IMR-90 (cell line): ENCODE data around the gene CDKN2B-AS1. TPM values are rescaled to one million over a fixed set of nuclear protein-coding genes. Genes with fewer than 3 reads are reported as not detected.

Source experiments
- ATAC-seq: fragments of 200-7000 bp; cut with Tn5 transposase; 2 replicates; pipeline ENCODE4 v1.9.1; 2020; ENCODE audit warnings: low read depth, mild to moderate bottlenecking, moderate library complexity
- BruUV-seq: library from RNA; stranded (reverse); fragments of 400-500 nt; replicated peaks from 2 replicates; lab custom pipeline; 2021; lab: Mats Ljungman, UMichigan
- CTCF ChIA-PET: fragments of 300-600 bp; formaldehyde crosslinking; extraction: SDS; loops from one replicate; lab custom pipeline; 2021; ENCODE audit warnings: antibody characterized with exemption; lab: Yijun Ruan, JAX
- POLR2A ChIA-PET: fragments of 300-600 bp; sonication (Branson Sonifier 250); formaldehyde crosslinking; loops from one replicate; lab custom pipeline; 2022; ENCODE audit warnings: antibody characterized with exemption; ENCODE audit not compliant: unreplicated experiment; lab: Charles Lee
- DNase-seq: peaks from one replicate; pipeline ENCODE4 v3.0.0; 2013
- H2AFZ ChIP-seq: replicated peaks from 2 replicates; pipeline ENCODE3; 2013; ENCODE audit warnings: low read length, mild to moderate bottlenecking; ENCODE audit not compliant: poor library complexity
- H2AK5ac ChIP-seq: 2 replicates; pipeline ENCODE4 v1.6.1; 2013; ENCODE audit warnings: low read depth, low read length, inconsistent platforms
- H2AK9ac ChIP-seq: replicated peaks from 2 replicates; pipeline ENCODE3; 2013; ENCODE audit warnings: mild to moderate bottlenecking, low read depth, low read length, moderate library complexity; ENCODE audit not compliant: poor library complexity
- H2BK120ac ChIP-seq: 2 replicates; pipeline ENCODE4 v1.6.1; 2013; ENCODE audit warnings: low read depth, low read length, inconsistent platforms
- H2BK15ac ChIP-seq: 3 replicates; pipeline ENCODE4 v1.6.1; 2013; ENCODE audit warnings: low read depth, low read length, inconsistent platforms
- H2BK20ac ChIP-seq: 2 replicates; pipeline ENCODE4 v1.6.1; 2013; ENCODE audit warnings: low read depth, mild to moderate bottlenecking, inconsistent platforms, low read length, moderate library complexity
- H2BK5ac ChIP-seq: 2 replicates; pipeline ENCODE4 v1.6.1; 2013; ENCODE audit warnings: mild to moderate bottlenecking, low read depth, low read length, inconsistent platforms; ENCODE audit not compliant: poor library complexity, severe bottlenecking
- H3K14ac ChIP-seq: replicated peaks from 2 replicates; pipeline ENCODE4 v1.6.1; 2013; ENCODE audit warnings: low read depth, low read length, inconsistent platforms
- H3K18ac ChIP-seq: 2 replicates; pipeline ENCODE4 v1.6.1; 2013; ENCODE audit warnings: low read depth, low read length, control low read depth
- H3K23ac ChIP-seq: 2 replicates; pipeline ENCODE4 v1.6.1; 2013; ENCODE audit warnings: low read depth, low read length, inconsistent platforms
- H3K27ac ChIP-seq: 2 replicates; pipeline ENCODE4 v1.5.1; 2013; ENCODE audit warnings: mild to moderate bottlenecking, control low read depth, low read length; ENCODE audit not compliant: insufficient read depth
- H3K27me3 ChIP-seq: 2 replicates; pipeline ENCODE4 v1.6.1; 2013; ENCODE audit warnings: low read length; ENCODE audit not compliant: control insufficient read depth, insufficient read depth
- H3K36me3 ChIP-seq: 2 replicates; pipeline ENCODE4 v1.6.1; 2013; ENCODE audit warnings: low read length, mixed read lengths; ENCODE audit not compliant: control insufficient read depth, insufficient read depth
- H3K4ac ChIP-seq: 2 replicates; pipeline ENCODE4 v1.6.1; 2013; ENCODE audit warnings: low read depth, low read length, inconsistent platforms
- H3K4me1 ChIP-seq: 2 replicates; pipeline ENCODE4 v1.6.1; 2013; ENCODE audit warnings: low read length, mixed read lengths; ENCODE audit not compliant: control insufficient read depth, insufficient read depth
- H3K4me2 ChIP-seq: 2 replicates; pipeline ENCODE4 v1.6.1; 2013; ENCODE audit warnings: low read depth, mild to moderate bottlenecking, control low read depth, low read length, moderate library complexity
- H3K4me3 ChIP-seq: 2 replicates; pipeline ENCODE4 v1.5.1; 2013; ENCODE audit warnings: low read depth, mild to moderate bottlenecking, control low read depth, low read length, moderate library complexity; ENCODE audit not compliant: insufficient read depth
- H3K56ac ChIP-seq: 2 replicates; pipeline ENCODE4 v1.6.1; 2013; ENCODE audit warnings: low read length, inconsistent platforms; ENCODE audit not compliant: insufficient read depth; ENCODE audit errors: extremely low read depth
- H3K79me1 ChIP-seq, 2 experiments: 2 replicates each; pipeline ENCODE4 v1.6.1; 2013; ENCODE audit warnings: low read length in 2 of 2, inconsistent platforms in 1 of 2, low read depth in 1 of 2
- H3K9ac ChIP-seq: 2 replicates; pipeline ENCODE4 v1.6.1; 2013; ENCODE audit warnings: low read depth, low read length, control low read depth
- H3K9me1 ChIP-seq: 2 replicates; pipeline ENCODE4 v1.6.1; 2013; ENCODE audit warnings: low read length, inconsistent platforms; ENCODE audit not compliant: insufficient read depth
- H3K9me3 ChIP-seq: 2 replicates; pipeline ENCODE4 v1.6.1; 2013; ENCODE audit warnings: low read length; ENCODE audit not compliant: control insufficient read depth, insufficient read depth
- H4K20me1 ChIP-seq: 2 replicates; pipeline ENCODE4 v1.6.1; 2013; ENCODE audit warnings: low read length, inconsistent platforms; ENCODE audit not compliant: insufficient read depth
- H4K5ac ChIP-seq: 2 replicates; pipeline ENCODE4 v1.6.1; 2013; ENCODE audit warnings: mild to moderate bottlenecking, low read depth, low read length, control low read depth
- H4K8ac ChIP-seq, 2 experiments: 2 replicates each; pipeline ENCODE4 v1.6.1; 2013; ENCODE audit warnings: low read depth in 2 of 2, low read length in 2 of 2, control low read depth in 1 of 2, inconsistent platforms in 1 of 2
- H4K91ac ChIP-seq: 2 replicates; pipeline ENCODE4 v1.6.1; 2013; ENCODE audit warnings: low read depth, low read length, inconsistent platforms; ENCODE audit not compliant: insufficient read depth
- CHD1 ChIP-seq: IDR thresholded peaks from 2 replicates; pipeline ENCODE4 v1.6.1; 2012; ENCODE audit warnings: low read depth, low read length, improper control_type of control experiment
- FOS ChIP-seq: fragments of 150-350 bp; IDR thresholded peaks from 2 replicates; pipeline ENCODE4 v1.6.1; 2016; ENCODE audit warnings: low read depth, low read length
- MAZ ChIP-seq: IDR thresholded peaks from 2 replicates; pipeline ENCODE4 v1.6.1; 2012; ENCODE audit warnings: low read depth, mild to moderate bottlenecking, low read length, improper control_type of control experiment, moderate library complexity, borderline replicate concordance
- MXI1 ChIP-seq: IDR thresholded peaks from 2 replicates; pipeline ENCODE4 v1.6.1; 2012; ENCODE audit warnings: low read depth, mild to moderate bottlenecking, low read length, moderate library complexity, borderline replicate concordance
- NFE2L2 ChIP-seq: fragments of 150-350 bp; IDR thresholded peaks from 2 replicates; pipeline ENCODE4 v1.6.1; 2016; ENCODE audit warnings: low read depth, mild to moderate bottlenecking, low read length
- POLR2A ChIP-seq: IDR thresholded peaks from 2 replicates; pipeline ENCODE4 v1.6.1; 2012; ENCODE audit warnings: mild to moderate bottlenecking, low read depth, low read length
- RAD21 ChIP-seq: IDR thresholded peaks from 2 replicates; pipeline ENCODE4 v1.6.1; 2012; ENCODE audit warnings: low read length, improper control_type of control experiment
- RCOR1 ChIP-seq: IDR thresholded peaks from 2 replicates; pipeline ENCODE4 v1.6.1; 2012; ENCODE audit warnings: mild to moderate bottlenecking, low read length, improper control_type of control experiment; ENCODE audit not compliant: insufficient replicate concordance
- RFX5 ChIP-seq: IDR thresholded peaks from 2 replicates; pipeline ENCODE4 v1.8.0; 2012; ENCODE audit warnings: low read depth, mild to moderate bottlenecking, low read length, moderate library complexity
- SMC3 ChIP-seq: fragments of 150-350 bp; IDR thresholded peaks from 2 replicates; pipeline ENCODE4 v1.6.1; 2016; ENCODE audit warnings: low read depth, mild to moderate bottlenecking, antibody characterized with exemption, low read length, moderate library complexity
- WGBS, 2 experiments: methylation state at CpG; one replicate each; pipeline versions ENCODE4 v1.1.5 to v1.1.7; 2013; ENCODE audit warnings: missing lambda C conversion rate in 2 of 2; ENCODE audit not compliant: insufficient read length in 1 of 2; ENCODE audit errors: extremely low coverage in 2 of 2; 5-methylcytosine and 5-hydroxymethylcytosine counted together
- dilution Hi-C: fragments of 300-500 bp; cut with HindIII; formaldehyde crosslinking; loops from one replicate; pipeline ENCODE4 v1.14.3; 2018; ENCODE audit warnings: low sequenced_read_pairs; ENCODE audit not compliant: unreplicated experiment
- in situ Hi-C: fragments of 300-500 bp; cut with MboI; formaldehyde crosslinking; loops from 3 replicates; pipeline ENCODE4 v1.14.3; 2019; ENCODE audit warnings: low sequenced_read_pairs, inconsistent platforms, mixed read lengths
- intact Hi-C: fragments of 100-400 bp; cut with micrococcal nuclease; formaldehyde crosslinking; loops from 2 replicates; pipeline ENCODE4 v1.10.0; 2022
- polyA plus RNA-seq, 3 experiments: library from polyadenylated mRNA; depleted of rRNA; stranded (reverse); fragments of >200 nt; gene quantifications; 2 replicates each; pipeline ENCODE4 v1.2.3, GENCODE V29; 2012; ENCODE audit warnings: low replicate concordance in 1 of 3
- total RNA-seq: library from RNA; depleted of rRNA; stranded (reverse); fragments of >200 nt; gene quantifications from 2 replicates; pipeline ENCODE4 v1.2.3, GENCODE V29; 2012
- TF ChIP-seq, protein P1 (sequence below): fragments of 150-350 bp; IDR thresholded peaks from 2 replicates; pipeline ENCODE4 v1.6.1; 2016; ENCODE audit warnings: low read depth, mild to moderate bottlenecking, low read length, moderate library complexity, borderline replicate concordance
- TF ChIP-seq, protein P2 (sequence below): conservative IDR thresholded peaks from 2 replicates; pipeline ENCODE4 v1.5.1; 2012; ENCODE audit warnings: mild to moderate bottlenecking, low read depth, low read length, improper control_type of control experiment

CDKN2B-AS1 gene
- total and polyA plus RNA-seq, 2 of the 4 experiments (the other 2 are of a cell fraction), result 1.0 to 1.1 TPM

DNA sequence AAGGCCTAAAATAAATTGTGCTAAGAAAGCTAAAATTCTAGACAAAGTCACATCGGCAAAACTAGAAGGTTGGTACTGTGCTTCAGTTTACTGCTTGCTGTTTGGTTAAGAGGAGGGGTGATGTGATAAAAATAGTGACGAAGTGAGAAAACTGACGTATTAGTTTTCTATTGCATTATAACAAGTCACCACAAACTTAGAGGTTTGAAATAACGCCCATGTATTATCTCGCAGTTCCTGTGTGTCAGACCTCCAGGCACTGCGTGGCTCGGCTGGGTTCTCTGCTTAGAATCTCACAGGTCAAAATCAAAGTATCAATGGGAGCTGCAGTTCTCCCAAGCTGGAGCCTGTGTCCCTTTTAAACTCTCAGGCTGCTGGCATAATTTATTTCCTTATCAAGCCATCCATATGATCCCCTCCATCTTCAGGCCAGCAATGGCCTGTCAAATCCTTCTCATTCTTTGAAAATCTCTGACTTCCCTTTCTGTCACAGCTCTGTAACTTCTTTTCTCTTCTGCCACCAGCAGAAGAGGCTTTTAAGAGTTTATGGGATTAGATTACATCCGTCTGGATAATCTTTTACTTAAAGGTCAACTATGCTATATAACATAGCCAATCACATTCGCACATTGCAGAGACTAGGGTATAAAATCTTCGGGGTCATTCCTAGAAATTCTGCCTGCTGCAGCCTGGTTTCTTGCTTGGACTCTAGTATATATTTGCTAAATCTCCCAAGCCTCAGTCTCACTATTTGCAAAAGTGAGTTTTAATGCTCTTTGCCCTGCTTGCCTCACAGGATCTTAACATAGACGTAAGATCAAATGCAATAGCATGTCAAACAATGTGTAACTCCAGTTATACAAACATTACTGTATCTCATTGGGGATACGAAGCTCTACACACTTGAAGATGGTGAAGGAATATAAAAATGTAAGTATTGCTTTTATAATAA is 118.6 kb downstream of the CDKN2B-AS1 start:
- Histone ChIP-seq H3K23ac (no peak overlapping the region), H3K4me1 (peaks cover 24% of the 10 kb centered on the region), H2AK5ac (peak overlapping the region; percentile 60; the same call in 1 of the 2 replicates), H2AK9ac (no peak overlapping the region), H3K9me1 (peaks cover 6% of the 10 kb centered on the region), H3K36me3 (no peaks in the 10 kb centered on the region), H3K56ac (no peak overlapping the region; the same call in 1 of the 2 replicates), H3K14ac (peak overlapping the region; percentile 14; the same call in 1 of the 2 replicates), H4K91ac (peak overlapping the region; percentile 20; the same call in 1 of the 2 replicates), H3K18ac (peak overlapping the region; percentile 53; the same call in 1 of the 2 replicates), H2BK15ac (peak overlapping the region; percentile 39; the same call in 2 of the 3 replicates), H2BK120ac (peak overlapping the region; percentile 28; the same call in 1 of the 2 replicates), H2BK5ac (no peak overlapping the region), H2BK20ac (0 out of 2 replicates have a peak overlapping the region, but pooled peaks have one; percentile 30), H2AFZ (no peak overlapping the region), H4K5ac (no peak overlapping the region), H3K79me1 (no peaks in the 10 kb centered on the region), H3K9me3 (no peaks in the 10 kb centered on the region), H4K8ac (no peak overlapping the region), H4K20me1 (no peaks in the 10 kb centered on the region), H3K4me2 (no peak overlapping the region), H3K27me3 (no peaks in the 10 kb centered on the region), H3K9ac (no peak overlapping the region), H3K4me3 (no peak overlapping the region), H3K27ac (no peak overlapping the region), H3K4ac (peak overlapping the region; percentile 62; the same call in 1 of the 2 replicates)
- CTCF ChIA-PET, result no interaction called here
- POLR2A ChIA-PET, result no interaction called here
- intact Hi-C loops (no loop called here), in situ Hi-C loops (loop anchor here (25.0 kb wide), 1 partner anchor 301 kb away; the partner anchor contains the start of gene MTAP), dilution Hi-C loops (no loop called here)
- no peak for TF ChIP-seq RAD21
- TF ChIP-seq POLR2A, result no peak
- no peak for TF ChIP-seq RCOR1
- TF ChIP-seq, protein P1, sequence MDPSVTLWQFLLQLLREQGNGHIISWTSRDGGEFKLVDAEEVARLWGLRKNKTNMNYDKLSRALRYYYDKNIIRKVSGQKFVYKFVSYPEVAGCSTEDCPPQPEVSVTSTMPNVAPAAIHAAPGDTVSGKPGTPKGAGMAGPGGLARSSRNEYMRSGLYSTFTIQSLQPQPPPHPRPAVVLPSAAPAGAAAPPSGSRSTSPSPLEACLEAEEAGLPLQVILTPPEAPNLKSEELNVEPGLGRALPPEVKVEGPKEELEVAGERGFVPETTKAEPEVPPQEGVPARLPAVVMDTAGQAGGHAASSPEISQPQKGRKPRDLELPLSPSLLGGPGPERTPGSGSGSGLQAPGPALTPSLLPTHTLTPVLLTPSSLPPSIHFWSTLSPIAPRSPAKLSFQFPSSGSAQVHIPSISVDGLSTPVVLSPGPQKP, result no peak
- TF ChIP-seq SMC3, result no peak
- no peak for TF ChIP-seq MAZ
- TF ChIP-seq FOS, result no peak
- TF ChIP-seq CHD1, result no peak
- no peak for TF ChIP-seq RFX5
- TF ChIP-seq, protein P2, sequence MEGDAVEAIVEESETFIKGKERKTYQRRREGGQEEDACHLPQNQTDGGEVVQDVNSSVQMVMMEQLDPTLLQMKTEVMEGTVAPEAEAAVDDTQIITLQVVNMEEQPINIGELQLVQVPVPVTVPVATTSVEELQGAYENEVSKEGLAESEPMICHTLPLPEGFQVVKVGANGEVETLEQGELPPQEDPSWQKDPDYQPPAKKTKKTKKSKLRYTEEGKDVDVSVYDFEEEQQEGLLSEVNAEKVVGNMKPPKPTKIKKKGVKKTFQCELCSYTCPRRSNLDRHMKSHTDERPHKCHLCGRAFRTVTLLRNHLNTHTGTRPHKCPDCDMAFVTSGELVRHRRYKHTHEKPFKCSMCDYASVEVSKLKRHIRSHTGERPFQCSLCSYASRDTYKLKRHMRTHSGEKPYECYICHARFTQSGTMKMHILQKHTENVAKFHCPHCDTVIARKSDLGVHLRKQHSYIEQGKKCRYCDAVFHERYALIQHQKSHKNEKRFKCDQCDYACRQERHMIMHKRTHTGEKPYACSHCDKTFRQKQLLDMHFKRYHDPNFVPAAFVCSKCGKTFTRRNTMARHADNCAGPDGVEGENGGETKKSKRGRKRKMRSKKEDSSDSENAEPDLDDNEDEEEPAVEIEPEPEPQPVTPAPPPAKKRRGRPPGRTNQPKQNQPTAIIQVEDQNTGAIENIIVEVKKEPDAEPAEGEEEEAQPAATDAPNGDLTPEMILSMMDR, result no peak
- TF ChIP-seq NFE2L2, result no peak
- TF ChIP-seq MXI1, result no peak
- no TSS peak for BruUV-seq
- no peak for DNase-seq
- WGBS, 2 experiments, result 100% methylated on average over 2 of the region's 12 CpGs; no CpG with 5 or more reads in 1 of the 2 experiments
- ATAC-seq, result no peak
